Breast epithelium (tissue), 3 donors: Measurements from ENCODE around the gene FZD2.

Source experiments
- CTCF ChIP-seq, 3 donors: fragments of 450-650 bp; IDR thresholded peaks; one replicate each; pipeline ENCODE4 v1.5.1; 2016 to 2017; ENCODE audit warnings: antibody characterized with exemption in 3 of 3, mild to moderate bottlenecking in 3 of 3, moderate library complexity in 3 of 3
- POLR2AphosphoS5 ChIP-seq, 3 donors: sonication (generic); formaldehyde crosslinking; IDR thresholded peaks; one replicate each; pipeline ENCODE4 v1.6.1; 2017; ENCODE audit warnings: antibody characterized with exemption in 3 of 3

DNA sequence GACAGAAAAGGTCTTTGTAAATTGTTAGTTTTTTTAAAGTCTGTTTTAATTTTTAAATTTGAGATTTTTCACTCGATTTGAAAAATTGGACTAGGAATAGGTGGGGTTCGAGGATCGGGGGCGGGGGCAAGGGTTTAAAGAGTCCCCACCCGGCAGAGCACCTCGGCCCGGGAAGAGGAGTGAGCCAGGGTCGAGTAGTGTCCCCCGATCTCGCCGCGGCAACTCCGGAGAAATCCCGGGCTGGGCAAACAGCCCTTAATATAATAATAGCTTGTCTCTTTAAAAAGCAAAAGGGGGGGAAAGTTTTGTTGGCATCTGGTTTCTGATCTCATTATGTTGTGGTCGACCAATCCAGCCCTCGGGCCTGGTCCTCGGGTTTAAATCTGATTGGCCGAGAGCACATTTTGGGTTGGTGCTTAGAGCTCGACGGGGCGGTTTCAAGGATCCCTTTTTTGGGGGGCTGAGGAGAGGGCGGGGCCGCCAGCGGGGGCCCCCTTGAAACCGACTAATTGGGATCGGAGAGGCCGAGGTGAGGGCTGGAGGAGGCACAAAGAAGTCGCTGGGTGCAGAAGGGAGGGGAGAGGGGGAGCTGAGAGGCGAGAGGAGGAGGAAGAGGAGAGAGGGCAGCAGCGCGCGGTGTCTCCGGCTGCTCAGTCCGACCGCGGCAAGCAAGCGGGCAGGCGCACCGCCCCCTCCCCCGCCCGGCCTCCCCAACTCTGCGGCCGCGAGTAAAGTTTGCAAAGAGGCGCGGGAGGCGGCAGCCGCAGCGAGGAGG is at the start of gene FZD2:
- TF ChIP-seq POLR2AphosphoS5 (IDR thresholded peaks at IDR 0.05) = no peak
- no peak for TF ChIP-seq CTCF (IDR thresholded peaks at IDR 0.05)
